ENCODE data around the gene PHACTR1. TPM values are rescaled to one million over a fixed set of nuclear protein-coding genes. Genes with fewer than 3 reads are reported as not detected.
A peak's percentile ranks its signal among the peaks of the same experiment; 100 is the strongest.

PHACTR1 gene
- total and polyA plus RNA-seq, 9 of the 15 experiments (the other 6 are each of a cell fraction or from before 2014, with no cell fraction given), result 11.5 to 32.6 (median 22.0) TPM

- Histone ChIP-seq H3K27ac (ENCODE audit: extremely low read depth, low read depth, low read length) (peak overlapping the region; percentile 56), H4K20me1 (replicated peaks; ENCODE audit: control insufficient read depth, insufficient read depth, low read length) (no peaks in the 10 kb centered on the region), H2AFZ (ENCODE audit: low read depth, low read length) (no peak overlapping the region; the same call in 1 of the 2 replicates), H3K9me3 (replicated peaks; ENCODE audit: control insufficient read depth, insufficient read depth, low read depth, low read length) (peaks cover 11% of the 10 kb centered on the region), H3K79me2 (ENCODE audit: control insufficient read depth, insufficient read depth, low read length) (no peaks in the 10 kb centered on the region), H3K27me3 (ENCODE audit: control insufficient read depth in 2 of 2, insufficient read depth in 2 of 2, low read length in 2 of 2) (no peaks in the 10 kb centered on the region), H3K4me3 (no peak overlapping the region), H3K4me2 (ENCODE audit: insufficient read depth, low read length) (no peak overlapping the region), H3K36me3 (ENCODE audit: control insufficient read depth, insufficient read depth, low read length) (peaks cover 64% of the 10 kb centered on the region), H3K9ac (ENCODE audit: insufficient read depth in 1 of 2, low read depth in 2 of 2, low read length in 2 of 2) (no peak overlapping the region), H3K4me1 (replicated peaks in 1 of 2; ENCODE audit: control insufficient read depth in 2 of 2, insufficient read depth in 2 of 2, low read length in 2 of 2) (peaks cover 7 to 11% of the 10 kb centered on the region in 2 experiments; a peak in 3 of 5 replicates), H3K9me1 (ENCODE audit: control insufficient read depth, insufficient read depth, low read length) (no peaks in the 10 kb centered on the region)
- in situ Hi-C loops (cut with MboI), result no loop called here
- peak; percentile 73 for FAIRE-seq
- no TSS peak for BruUV-seq (replicated peaks)
- peak; percentile 79 for ATAC-seq
- ChIA-PET CTCF (ENCODE audit: low intra/inter-chr PET ratio) (no interaction called here), POLR2A (interaction anchor here (0.7 to 1.9 kb wide), 5 partner anchors 10 to 51 kb away, joined by 3 to 6 read pairs (median 5); no protein-coding TSS in a partner anchor)
- 15% methylated on average over 2 of the region's 2 CpGs for WGBS (ENCODE audit: insufficient coverage, low coverage, missing lambda C conversion rate)
- intact Hi-C loops (cut with micrococcal nuclease), result no loop called here
- peak; percentile 62 to 75 (median 64) for DNase-seq (ENCODE audit: extremely low read depth in 1 of 4, low spot score in 3 of 4)
- TF ChIP-seq MTF1 (CRISPR knock-in tag; IDR thresholded peaks at IDR 0.05; ENCODE audit: borderline replicate concordance) (no peak), HDAC1 (IDR thresholded peaks at IDR 0.05) (peak in 1 of 2 experiments; percentile 58; a peak in 1 of 4 replicates), ZNF507 (tag; conservative IDR thresholded peaks at IDR 0.05) (no peak), TEAD4 (IDR thresholded peaks at IDR 0.05; ENCODE audit: low read length) (peak; percentile 78), TEAD4 (CRISPR knock-in tag; IDR thresholded peaks at IDR 0.05; ENCODE audit: borderline replicate concordance) (no peak), TEAD1 (CRISPR knock-in tag; IDR thresholded peaks at IDR 0.05) (peak in 1 of 2 experiments; percentile 79; a peak in 2 of 4 replicates), NBN (IDR thresholded peaks at IDR 0.05; ENCODE audit: low read depth) (peak; percentile 60; the same call in 1 of the 2 replicates), NCOR1 (IDR thresholded peaks at IDR 0.05) (peak; percentile 67), EZH2 (IDR thresholded peaks at IDR 0.05; ENCODE audit: borderline replicate concordance, low read depth, low read length) (no peak), ARNT (IDR thresholded peaks at IDR 0.05) (0 out of 4 replicates have a peak, but pooled peaks have one; percentile 20 to 37), CBFA2T3 (IDR thresholded peaks at IDR 0.05) (peak; percentile 84), STAT5A (IDR thresholded peaks at IDR 0.05; ENCODE audit: borderline replicate concordance, low read length) (peak; percentile 32; the same call in 1 of the 2 replicates), ZNF766 (CRISPR knock-in tag; conservative IDR thresholded peaks at IDR 0.05) (0 out of 2 replicates have a peak, but pooled peaks have one; percentile 55), ZBTB7A (IDR thresholded peaks at IDR 0.05; ENCODE audit: borderline replicate concordance, control insufficient read depth, low read depth, low read length) (no peak), KDM1A (IDR thresholded peaks at IDR 0.05) (peak in 1 of 2 experiments; percentile 42; a peak in 3 of 4 replicates), PHB (CRISPR knock-in tag; IDR thresholded peaks at IDR 0.05) (no peak), CGGBP1 (CRISPR knock-in tag; IDR thresholded peaks at IDR 0.05) (no peak), MTA2 (IDR thresholded peaks at IDR 0.05; ENCODE audit: low read depth) (peak; percentile 54)
- TF ChIP-seq, protein P1, sequence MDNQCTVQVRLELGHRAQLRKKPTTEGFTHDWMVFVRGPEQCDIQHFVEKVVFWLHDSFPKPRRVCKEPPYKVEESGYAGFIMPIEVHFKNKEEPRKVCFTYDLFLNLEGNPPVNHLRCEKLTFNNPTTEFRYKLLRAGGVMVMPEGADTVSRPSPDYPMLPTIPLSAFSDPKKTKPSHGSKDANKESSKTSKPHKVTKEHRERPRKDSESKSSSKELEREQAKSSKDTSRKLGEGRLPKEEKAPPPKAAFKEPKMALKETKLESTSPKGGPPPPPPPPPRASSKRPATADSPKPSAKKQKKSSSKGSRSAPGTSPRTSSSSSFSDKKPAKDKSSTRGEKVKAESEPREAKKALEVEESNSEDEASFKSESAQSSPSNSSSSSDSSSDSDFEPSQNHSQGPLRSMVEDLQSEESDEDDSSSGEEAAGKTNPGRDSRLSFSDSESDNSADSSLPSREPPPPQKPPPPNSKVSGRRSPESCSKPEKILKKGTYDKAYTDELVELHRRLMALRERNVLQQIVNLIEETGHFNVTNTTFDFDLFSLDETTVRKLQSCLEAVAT (IDR thresholded peaks at IDR 0.05), result peak in 1 of 2 experiments; percentile 63; a peak in 2 of 4 replicates
Observed at GRCh38 chr6:13290335-13290734, 573.8 kb downstream of the PHACTR1 start.
